Keratinocyte (primary cell): ENCODE results near the gene TMEM233. TPM values are rescaled to one million over a fixed set of nuclear protein-coding genes. Genes with fewer than 3 reads are reported as not detected.

Experiments used
- DNase-seq: peaks from one replicate; pipeline ENCODE4 v3.0.0-alpha.2; 2011; ENCODE audit warnings: low read depth, missing footprints, low spot score
- FAIRE-seq: peaks from 2 replicates; lab custom pipeline; 2011; peaks lifted over from hg19 to GRCh38; lab: Jason Lieb, UNC
- H2AFZ ChIP-seq: 2 replicates; pipeline ENCODE4 v1.6.0; 2012; ENCODE audit warnings: low read length, control low read depth, inconsistent platforms; ENCODE audit not compliant: control insufficient read depth
- H3K27ac ChIP-seq: 2 replicates; pipeline ENCODE4 v1.5.1; 2011; ENCODE audit warnings: low read length; ENCODE audit not compliant: control insufficient read depth, insufficient read depth
- H3K27me3 ChIP-seq: 3 replicates; pipeline ENCODE4 v1.6.0; 2011; ENCODE audit warnings: low read length; ENCODE audit not compliant: control insufficient read depth, insufficient read depth; ENCODE audit errors: extremely low read depth
- H3K36me3 ChIP-seq, 2 experiments: 2 replicates in 1 of 2; 3 replicates in 1 of 2; pipeline ENCODE4 v1.5.1; 2011; ENCODE audit warnings: low read length in 2 of 2, mild to moderate bottlenecking in 1 of 2; ENCODE audit not compliant: control insufficient read depth in 2 of 2, insufficient read depth in 2 of 2; ENCODE audit errors: extremely low read depth in 1 of 2
- H3K4me1 ChIP-seq: 3 replicates; pipeline ENCODE4 v1.5.1; 2011; ENCODE audit warnings: low read length; ENCODE audit not compliant: control insufficient read depth, insufficient read depth; ENCODE audit errors: extremely low read depth
- H3K4me2 ChIP-seq: 3 replicates; pipeline ENCODE4 v1.6.0; 2011; ENCODE audit warnings: low read depth, low read length; ENCODE audit not compliant: control insufficient read depth, insufficient read depth; ENCODE audit errors: extremely low read depth
- H3K4me3 ChIP-seq, 3 experiments: fragments of 200-600 bp in 1 of 3; sonication (generic) in 1 of 3; 2 replicates in 2 of 3; 3 replicates in 1 of 3; pipeline ENCODE4 v1.5.1; 2011 to 2016; ENCODE audit warnings: low read length in 3 of 3, mild to moderate bottlenecking in 3 of 3, control low read depth in 2 of 3, inconsistent platforms in 1 of 3, low read depth in 1 of 3, mixed read lengths in 1 of 3, mixed run types in 1 of 3, moderate library complexity in 1 of 3; ENCODE audit not compliant: control insufficient read depth in 2 of 3, insufficient read depth in 2 of 3; ENCODE audit errors: extremely low read depth in 1 of 3
- H3K79me2 ChIP-seq: 2 replicates; pipeline ENCODE4 v1.6.0; 2012; ENCODE audit warnings: low read length; ENCODE audit not compliant: control insufficient read depth, insufficient read depth
- H3K9ac ChIP-seq: 3 replicates; pipeline ENCODE4 v1.6.0; 2011; ENCODE audit warnings: low read length; ENCODE audit not compliant: control insufficient read depth, insufficient read depth; ENCODE audit errors: extremely low read depth
- H3K9me1 ChIP-seq: 3 replicates; pipeline ENCODE4 v1.6.0; 2011; ENCODE audit warnings: low read length; ENCODE audit not compliant: control insufficient read depth, insufficient read depth; ENCODE audit errors: extremely low read depth
- H3K9me3 ChIP-seq: 2 replicates; pipeline ENCODE4 v1.5.1; 2012; ENCODE audit warnings: low read depth, low read length; ENCODE audit not compliant: control insufficient read depth
- H4K20me1 ChIP-seq: 3 replicates; pipeline ENCODE4 v1.6.0; 2011; ENCODE audit warnings: low read length; ENCODE audit not compliant: control insufficient read depth, insufficient read depth; ENCODE audit errors: extremely low read depth
- EZH2 ChIP-seq: IDR thresholded peaks from one replicate; pipeline ENCODE4 v1.6.1; 2012; ENCODE audit warnings: inconsistent platforms, mild to moderate bottlenecking, low read length, moderate library complexity
- dilution Hi-C: fragments of 300-500 bp; cut with MboI; formaldehyde crosslinking; loops from one replicate; pipeline ENCODE4 v1.7.0; 2020; ENCODE audit warnings: low sequenced_read_pairs; ENCODE audit not compliant: extremely low pct_ligation_motif_present
- polyA plus RNA-seq, 5 experiments: library from polyadenylated mRNA; depleted of rRNA in 3 of 5; stranded (reverse) in 3 of 5; stranded (forward) in 1 of 5; unstranded in 1 of 5; fragments of >200 nt; gene quantifications; 1 replicate in 1 of 5; 2 replicates in 3 of 5; 3 replicates in 1 of 5; pipeline versions ENCODE4 v1.2.1 to v1.2.3, GENCODE V29; 2011 to 2012; ENCODE audit warnings: missing spikeins in 2 of 5, low read depth in 1 of 5, low replicate concordance in 1 of 5
- TF ChIP-seq, protein P1 (sequence below), 3 experiments: IDR thresholded peaks in 1 of 3; conservative IDR thresholded peaks in 1 of 3; optimal IDR thresholded peaks in 1 of 3; 2 replicates in 2 of 3; 3 replicates in 1 of 3; pipeline versions ENCODE3 to v1.5.1; 2011; ENCODE audit warnings: low read length in 3 of 3, mild to moderate bottlenecking in 3 of 3, moderate library complexity in 2 of 3, control low read depth in 1 of 3, inconsistent platforms in 1 of 3; ENCODE audit not compliant: insufficient read depth in 2 of 3; ENCODE audit errors: extremely low read depth in 1 of 3

TMEM233 gene
- polyA plus RNA-seq, 1 donor (not counting 4 experiments of a cell fraction or from before 2014, with no cell fraction given) = not detected

DNA sequence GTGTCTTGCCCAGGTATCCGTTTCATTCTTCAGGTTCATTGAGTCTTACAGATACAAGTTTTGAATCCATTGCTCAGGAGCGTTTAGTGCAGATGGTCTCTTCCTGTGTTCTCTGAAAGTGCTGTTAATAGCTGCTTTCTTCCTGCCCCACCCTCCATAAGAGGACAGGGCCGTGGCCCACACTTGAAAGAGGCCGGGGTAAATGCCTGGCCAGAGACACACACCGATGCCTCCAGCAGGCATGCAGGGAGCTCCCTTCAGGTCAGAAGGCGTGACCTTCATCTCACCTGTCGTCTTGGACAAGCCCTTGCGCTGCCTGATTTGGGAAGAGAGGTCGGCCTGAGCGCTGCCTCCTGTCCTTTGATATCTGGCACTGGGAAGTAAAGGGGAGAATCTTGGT lies 85.9 kb downstream of the TMEM233 start:
- Histone ChIP-seq H3K4me3 (no peak overlapping the region), H3K27ac (no peak overlapping the region), H3K4me2 (no peak overlapping the region), H3K36me3 (peaks cover 36 to 44% of the 10 kb centered on the region in 2 experiments), H3K9me3 (no peaks in the 10 kb centered on the region), H3K27me3 (no peaks in the 10 kb centered on the region), H3K9me1 (no peaks in the 10 kb centered on the region), H3K9ac (no peak overlapping the region), H3K4me1 (no peaks in the 10 kb centered on the region), H4K20me1 (no peaks in the 10 kb centered on the region), H3K79me2 (no peaks in the 10 kb centered on the region), H2AFZ (no peak overlapping the region)
- no peak for FAIRE-seq
- TF ChIP-seq, protein P1, sequence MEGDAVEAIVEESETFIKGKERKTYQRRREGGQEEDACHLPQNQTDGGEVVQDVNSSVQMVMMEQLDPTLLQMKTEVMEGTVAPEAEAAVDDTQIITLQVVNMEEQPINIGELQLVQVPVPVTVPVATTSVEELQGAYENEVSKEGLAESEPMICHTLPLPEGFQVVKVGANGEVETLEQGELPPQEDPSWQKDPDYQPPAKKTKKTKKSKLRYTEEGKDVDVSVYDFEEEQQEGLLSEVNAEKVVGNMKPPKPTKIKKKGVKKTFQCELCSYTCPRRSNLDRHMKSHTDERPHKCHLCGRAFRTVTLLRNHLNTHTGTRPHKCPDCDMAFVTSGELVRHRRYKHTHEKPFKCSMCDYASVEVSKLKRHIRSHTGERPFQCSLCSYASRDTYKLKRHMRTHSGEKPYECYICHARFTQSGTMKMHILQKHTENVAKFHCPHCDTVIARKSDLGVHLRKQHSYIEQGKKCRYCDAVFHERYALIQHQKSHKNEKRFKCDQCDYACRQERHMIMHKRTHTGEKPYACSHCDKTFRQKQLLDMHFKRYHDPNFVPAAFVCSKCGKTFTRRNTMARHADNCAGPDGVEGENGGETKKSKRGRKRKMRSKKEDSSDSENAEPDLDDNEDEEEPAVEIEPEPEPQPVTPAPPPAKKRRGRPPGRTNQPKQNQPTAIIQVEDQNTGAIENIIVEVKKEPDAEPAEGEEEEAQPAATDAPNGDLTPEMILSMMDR (optimal IDR thresholded peaks at IDR 0.05 in 1 of 3, IDR thresholded peaks at IDR 0.05 in 1 of 3, conservative IDR thresholded peaks at IDR 0.05 in 1 of 3; ENCODE audit: extremely low read depth in 1 of 3, insufficient read depth in 2 of 3, low read length in 3 of 3) = no peak
- TF ChIP-seq EZH2 = no peak
- dilution Hi-C loops = no loop called here
- no peak for DNase-seq

DNA sequence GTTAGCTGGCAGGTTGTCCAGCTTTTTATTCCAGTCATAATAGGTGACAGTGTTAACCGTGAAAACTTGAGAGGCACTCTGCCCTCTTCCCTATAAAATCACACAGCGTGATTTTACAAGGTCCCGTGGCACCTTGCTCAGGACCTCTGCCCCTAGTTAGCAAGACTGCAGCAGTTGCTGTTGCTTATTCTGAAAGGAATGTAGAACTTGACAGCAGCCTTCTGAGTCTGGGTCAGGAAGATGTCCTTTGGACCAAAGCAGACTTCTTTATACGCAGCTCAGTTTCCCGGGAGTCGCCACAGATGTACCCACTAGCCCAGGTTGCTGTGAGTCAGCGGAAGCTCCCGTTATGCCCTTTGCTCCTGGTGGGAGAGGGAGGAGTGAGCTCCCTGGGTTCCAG lies 87.5 kb downstream of the TMEM233 start:
- no peaks in the 10 kb centered on the region for H3K79me2 ChIP-seq
- H3K36me3 ChIP-seq = peaks cover 32 to 36% of the 10 kb centered on the region in 2 experiments
- H4K20me1 ChIP-seq = no peaks in the 10 kb centered on the region
- H2AFZ ChIP-seq = no peak overlapping the region
- TF ChIP-seq, protein P1 (optimal IDR thresholded peaks at IDR 0.05 in 1 of 3, IDR thresholded peaks at IDR 0.05 in 1 of 3, conservative IDR thresholded peaks at IDR 0.05 in 1 of 3; ENCODE audit: extremely low read depth in 1 of 3, insufficient read depth in 2 of 3, low read length in 3 of 3) = no peak
- no peak for TF ChIP-seq EZH2
- H3K9me1 ChIP-seq = no peaks in the 10 kb centered on the region
- no peak overlapping the region for H3K4me2 ChIP-seq
- H3K27ac ChIP-seq = no peak overlapping the region
- DNase-seq = no peak
- H3K9me3 ChIP-seq = no peaks in the 10 kb centered on the region
- no peaks in the 10 kb centered on the region for H3K27me3 ChIP-seq
- no peak for FAIRE-seq
- dilution Hi-C loops = no loop called here
- no peak overlapping the region for H3K9ac ChIP-seq
- no peaks in the 10 kb centered on the region for H3K4me1 ChIP-seq
- H3K4me3 ChIP-seq = no peak overlapping the region
